WTC11 (cell line): ENCODE data around the gene COL26A1. TPM values are rescaled to one million over a fixed set of nuclear protein-coding genes. Genes with fewer than 3 reads are reported as not detected.

Experiments used
- ATAC-seq: fragments of 200-7000 bp; cut with Tn5 transposase; 2 replicates; pipeline ENCODE4 v1.10.0; 2021; ENCODE audit warnings: mild to moderate bottlenecking, moderate library complexity
- CTCF ChIA-PET: fragments of 300-600 bp; sonication (Branson Sonifier 250); formaldehyde crosslinking; loops from one replicate; lab custom pipeline; 2021; ENCODE audit warnings: antibody characterized with exemption; lab: Charles Lee
- POLR2A ChIA-PET: fragments of 350-600 bp; sonication (Branson Sonifier 250); formaldehyde crosslinking; loops from one replicate; lab custom pipeline; 2021; ENCODE audit warnings: antibody characterized with exemption; lab: Charles Lee
- DNase-seq: peaks from one replicate; pipeline ENCODE4 v3.0.0; 2021; ENCODE audit warnings: low spot score
- H3K27ac Mint-ChIP-seq: 2 replicates; pipeline ENCODE4 v1.8.0; 2021; ENCODE audit warnings: mixed read lengths
- H3K27me3 Mint-ChIP-seq: 2 replicates; pipeline ENCODE4 v1.8.0; 2021; ENCODE audit warnings: low read depth, mild to moderate bottlenecking, moderate library complexity, mixed read lengths
- H3K36me3 Mint-ChIP-seq: 2 replicates; pipeline ENCODE4 v1.8.0; 2021; ENCODE audit warnings: mixed read lengths
- H3K4me1 Mint-ChIP-seq: 2 replicates; pipeline ENCODE4 v1.8.0; 2022; ENCODE audit warnings: mixed read lengths
- H3K4me3 Mint-ChIP-seq: 2 replicates; pipeline ENCODE4 v1.8.0; 2021; ENCODE audit warnings: mild to moderate bottlenecking, moderate library complexity, mixed read lengths
- H3K9me3 Mint-ChIP-seq: 2 replicates; pipeline ENCODE4 v1.8.0; 2021; ENCODE audit warnings: mixed read lengths
- ATF1 ChIP-seq: sonication (generic); formaldehyde crosslinking; IDR thresholded peaks from 2 replicates; pipeline ENCODE4 v1.8.1; 2023; ENCODE audit warnings: mild to moderate bottlenecking, moderate library complexity, missing genetic modification reagents
- CDX4 ChIP-seq: fragments of 250-450 bp; sonication (Bioruptor Pico); IDR thresholded peaks from 2 replicates; pipeline ENCODE4 v1.9.0; 2021; ENCODE audit warnings: moderate library complexity, mild to moderate bottlenecking, inconsistent platforms, borderline replicate concordance
- E2F1 ChIP-seq: sonication (generic); formaldehyde crosslinking; IDR thresholded peaks from 2 replicates; pipeline ENCODE4 v1.8.0; 2022; ENCODE audit warnings: mild to moderate bottlenecking, missing genetic modification reagents
- ESRRA ChIP-seq: sonication (generic); formaldehyde crosslinking; IDR thresholded peaks from 2 replicates; pipeline ENCODE4 v1.8.1; 2022; ENCODE audit warnings: mild to moderate bottlenecking, missing genetic modification reagents, borderline replicate concordance
- FOXP4 ChIP-seq: sonication (generic); formaldehyde crosslinking; IDR thresholded peaks from 2 replicates; pipeline ENCODE4 v1.8.0; 2022; ENCODE audit warnings: mild to moderate bottlenecking, missing genetic modification reagents
- GABPB1 ChIP-seq: sonication (generic); formaldehyde crosslinking; IDR thresholded peaks from 2 replicates; pipeline ENCODE4 v1.8.1; 2023; ENCODE audit warnings: mild to moderate bottlenecking, missing genetic modification reagents
- MYBL2 ChIP-seq: sonication (generic); formaldehyde crosslinking; IDR thresholded peaks from 2 replicates; pipeline ENCODE4 v1.8.1; 2023; ENCODE audit warnings: mild to moderate bottlenecking, moderate library complexity, missing genetic modification reagents
- RELA ChIP-seq: sonication (generic); formaldehyde crosslinking; IDR thresholded peaks from 2 replicates; pipeline ENCODE4 v1.8.1; 2022; ENCODE audit warnings: missing genetic modification reagents, mild to moderate bottlenecking, borderline replicate concordance
- SMAD4 ChIP-seq: sonication (generic); formaldehyde crosslinking; IDR thresholded peaks from 2 replicates; pipeline ENCODE4 v1.8.0; 2022; ENCODE audit warnings: mild to moderate bottlenecking, missing genetic modification reagents
- SP1 ChIP-seq: sonication (generic); formaldehyde crosslinking; conservative IDR thresholded peaks from 2 replicates; pipeline ENCODE4 v1.8.1; 2022; ENCODE audit warnings: missing genetic modification reagents
- USF1 ChIP-seq: sonication (generic); formaldehyde crosslinking; IDR thresholded peaks from 2 replicates; pipeline ENCODE4 v1.8.0; 2022; ENCODE audit warnings: mild to moderate bottlenecking, missing genetic modification reagents
- ZNF121 ChIP-seq: sonication (generic); formaldehyde crosslinking; IDR thresholded peaks from 2 replicates; pipeline ENCODE4 v1.8.0; 2023; ENCODE audit warnings: missing genetic modification reagents
- ZNF219 ChIP-seq: sonication (generic); formaldehyde crosslinking; IDR thresholded peaks from 2 replicates; pipeline ENCODE4 v1.8.0; 2023; ENCODE audit warnings: missing genetic modification reagents, mild to moderate bottlenecking, borderline replicate concordance
- ZNF232 ChIP-seq: sonication (generic); formaldehyde crosslinking; IDR thresholded peaks from 2 replicates; pipeline ENCODE4 v1.8.0; 2022; ENCODE audit warnings: mild to moderate bottlenecking, missing genetic modification reagents
- ZNF263 ChIP-seq: sonication (generic); formaldehyde crosslinking; IDR thresholded peaks from 2 replicates; pipeline ENCODE4 v1.8.1; 2022; ENCODE audit warnings: low read depth, mild to moderate bottlenecking, moderate library complexity, missing genetic modification reagents
- ZNF416 ChIP-seq: fragments of 250-450 bp; sonication (Bioruptor Pico); IDR thresholded peaks from 2 replicates; pipeline ENCODE4 v1.9.0; 2021; ENCODE audit warnings: mild to moderate bottlenecking, inconsistent platforms
- total RNA-seq: library from RNA; stranded (reverse); gene quantifications from 3 replicates; pipeline ENCODE4 v1.2.3, GENCODE V29; 2021
- TF ChIP-seq, protein P1 (sequence below): sonication (generic); formaldehyde crosslinking; IDR thresholded peaks from 2 replicates; pipeline ENCODE4 v1.8.1; 2023; ENCODE audit warnings: mild to moderate bottlenecking, moderate library complexity, missing genetic modification reagents

The COL26A1 gene
- total RNA-seq, 1 experiment from 2014 or later, result 64.4 TPM

DNA sequence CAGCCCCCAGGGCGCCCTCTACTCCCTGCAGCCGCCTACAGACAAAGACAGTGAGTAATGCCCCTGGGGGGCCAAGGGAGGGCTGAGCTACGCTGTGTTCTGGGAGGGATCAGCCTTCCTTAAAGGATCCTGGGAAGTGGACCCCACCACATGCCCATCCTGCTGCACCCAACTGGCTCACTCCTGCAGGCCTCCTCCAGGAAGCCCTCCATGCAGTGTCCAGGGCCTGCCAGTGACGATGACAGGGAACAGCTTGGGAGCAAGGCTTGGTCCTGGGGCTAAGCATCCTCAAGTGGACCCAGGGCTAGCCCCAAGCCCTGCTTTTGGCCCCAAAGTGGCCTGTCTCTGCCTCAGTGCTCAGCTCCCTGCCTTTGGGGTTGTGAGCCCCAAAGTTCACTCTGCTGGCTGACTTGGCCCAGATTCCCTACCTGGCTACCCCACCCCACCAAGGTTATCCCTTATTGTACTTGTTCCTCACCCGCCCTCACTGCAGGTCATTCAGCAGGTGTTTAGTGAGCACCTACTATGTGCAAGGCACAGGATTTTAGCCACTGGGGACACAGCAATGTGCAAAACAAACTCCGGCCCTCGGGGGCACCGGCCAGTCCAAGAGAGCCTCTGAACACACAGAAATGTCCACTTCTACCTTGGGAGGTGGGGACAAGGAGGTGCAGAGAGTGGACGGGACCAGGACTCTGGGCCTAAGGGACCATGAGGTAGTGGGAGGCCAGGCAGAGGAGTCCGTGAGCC is 182.9 kb downstream of the COL26A1 start (continued):
- TF ChIP-seq FOXP4, result no peak

DNA sequence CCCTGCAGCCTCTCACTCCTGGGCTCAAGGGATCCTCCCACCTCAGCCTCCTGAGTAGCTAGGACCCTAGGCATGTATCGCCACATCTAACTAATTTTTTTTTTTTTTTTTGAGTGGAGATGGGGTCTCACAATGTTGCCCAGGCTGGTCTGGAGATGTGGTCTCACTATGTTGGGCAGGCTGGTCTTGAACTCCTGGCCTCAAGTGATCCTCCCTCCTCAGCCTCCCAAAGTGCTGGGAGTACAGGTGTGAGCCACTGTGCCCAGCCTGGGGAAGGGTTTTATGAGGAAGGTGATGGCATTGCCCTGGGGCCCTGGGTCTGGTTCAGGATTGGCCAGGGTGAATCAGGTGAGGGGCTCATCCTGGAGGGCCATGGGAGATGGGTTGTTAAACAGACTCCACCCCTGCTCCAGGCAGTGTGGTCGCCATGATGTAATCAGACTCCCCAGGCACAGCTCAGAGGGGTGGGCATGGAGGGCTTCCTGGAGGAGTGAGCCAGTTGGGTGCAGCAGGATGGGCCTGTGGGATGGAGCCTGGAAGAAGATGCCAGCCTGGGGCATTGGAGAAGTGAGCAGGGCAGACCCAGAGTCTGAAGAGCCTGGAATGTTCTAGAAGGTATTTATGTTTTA is 183.7 kb downstream of the COL26A1 start:
- TF ChIP-seq ZNF121 (CRISPR knock-in tag) (peak; percentile 89), RELA (no peak)
- no peak for ATAC-seq
- Mint-ChIP-seq H3K27me3 (no peaks in the 10 kb centered on the region), H3K4me3 (no peak overlapping the region), H3K4me1 (peaks cover 4% of the 10 kb centered on the region; the same call in 1 of the 2 replicates), H3K9me3 (no peaks in the 10 kb centered on the region), H3K27ac (peak overlapping the region; percentile 26; the same call in 1 of the 2 replicates), H3K36me3 (peaks cover 15% of the 10 kb centered on the region)
- DNase-seq, result no peak
- ChIA-PET CTCF (interaction anchor here (0.5 kb wide), 1 partner anchor 9 kb away, joined by 3 read pairs; no protein-coding TSS in a partner anchor), POLR2A (no interaction called here)

DNA sequence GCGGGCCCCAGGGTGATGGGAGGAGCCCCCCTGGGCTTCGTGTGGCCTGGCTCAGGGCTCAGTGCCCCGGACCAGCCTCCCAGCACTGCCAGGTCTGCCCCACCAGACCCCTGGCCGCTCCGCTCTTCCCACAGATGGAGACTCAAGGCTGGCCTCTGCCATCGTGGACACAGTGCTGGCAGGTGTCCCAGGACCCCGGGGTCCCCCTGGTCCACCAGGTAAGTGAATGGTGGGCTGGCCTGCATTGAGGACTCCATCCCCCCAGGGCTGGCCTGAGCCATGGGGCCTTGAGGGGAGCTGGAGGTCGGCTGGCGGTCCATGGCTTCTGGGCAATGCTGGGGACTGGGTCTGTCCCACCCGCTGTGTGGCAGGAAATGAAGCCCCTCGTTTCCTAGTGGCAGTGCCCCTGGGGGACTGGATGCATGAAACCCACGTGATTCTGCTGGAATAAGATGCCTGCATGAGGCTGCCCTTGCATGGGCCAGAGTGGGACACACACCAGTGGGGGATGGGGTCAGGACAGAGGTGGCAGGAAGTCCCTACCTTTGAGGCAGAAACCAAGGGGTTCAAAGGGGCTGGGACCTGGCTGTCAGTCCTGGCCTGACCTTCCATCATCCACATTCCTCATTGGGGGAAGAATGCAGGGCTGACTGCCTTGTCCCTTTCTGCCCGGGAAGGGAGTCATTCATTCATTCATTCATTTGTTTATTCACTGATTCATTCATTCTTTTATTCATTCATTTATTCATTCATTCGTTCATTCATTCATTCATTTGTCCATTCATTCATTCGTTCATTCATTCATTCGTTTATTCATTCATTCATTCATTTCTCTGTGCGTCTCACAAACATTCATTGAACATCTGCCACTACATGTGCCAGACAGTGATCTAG is 184.6 kb downstream of the COL26A1 start:
- peaks cover 17% of the 10 kb centered on the region for H3K36me3 Mint-ChIP-seq
- no peak overlapping the region for H3K4me3 Mint-ChIP-seq
- H3K9me3 Mint-ChIP-seq, result no peaks in the 10 kb centered on the region
- DNase-seq, result no peak
- no peaks in the 10 kb centered on the region for H3K27me3 Mint-ChIP-seq
- TF ChIP-seq SMAD4 (CRISPR knock-in tag) (no peak), ESRRA (no peak), ZNF232 (CRISPR knock-in tag) (no peak), ZNF416 (CRISPR knock-in tag) (no peak), ZNF263 (no peak), E2F1 (no peak)
- TF ChIP-seq, protein P1, sequence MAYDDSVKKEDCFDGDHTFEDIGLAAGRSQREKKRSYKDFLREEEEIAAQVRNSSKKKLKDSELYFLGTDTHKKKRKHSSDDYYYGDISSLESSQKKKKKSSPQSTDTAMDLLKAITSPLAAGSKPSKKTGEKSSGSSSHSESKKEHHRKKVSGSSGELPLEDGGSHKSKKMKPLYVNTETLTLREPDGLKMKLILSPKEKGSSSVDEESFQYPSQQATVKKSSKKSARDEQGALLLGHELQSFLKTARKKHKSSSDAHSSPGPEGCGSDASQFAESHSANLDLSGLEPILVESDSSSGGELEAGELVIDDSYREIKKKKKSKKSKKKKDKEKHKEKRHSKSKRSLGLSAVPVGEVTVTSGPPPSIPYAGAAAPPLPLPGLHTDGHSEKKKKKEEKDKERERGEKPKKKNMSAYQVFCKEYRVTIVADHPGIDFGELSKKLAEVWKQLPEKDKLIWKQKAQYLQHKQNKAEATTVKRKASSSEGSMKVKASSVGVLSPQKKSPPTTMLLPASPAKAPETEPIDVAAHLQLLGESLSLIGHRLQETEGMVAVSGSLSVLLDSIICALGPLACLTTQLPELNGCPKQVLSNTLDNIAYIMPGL, result no peak
- CTCF ChIA-PET, result interaction anchor here (0.5 kb wide), 1 partner anchor 9 kb away, joined by 3 read pairs; no protein-coding TSS in a partner anchor
- no peak overlapping the region for H3K27ac Mint-ChIP-seq
- POLR2A ChIA-PET, result interaction anchor here (0.5 kb wide), 1 partner anchor 110 kb away, joined by 3 read pairs; no protein-coding TSS in a partner anchor
- ATAC-seq, result no peak
- peaks cover 4% of the 10 kb centered on the region; the same call in 1 of the 2 replicates for H3K4me1 Mint-ChIP-seq

GRCh38 chr7:101547916-101548661 is 185.4 kb downstream of the COL26A1 start:
- Mint-ChIP-seq H3K9me3 (no peaks in the 10 kb centered on the region), H3K4me1 (no peaks in the 10 kb centered on the region), H3K27ac (no peak overlapping the region), H3K27me3 (no peaks in the 10 kb centered on the region), H3K36me3 (peaks cover 17% of the 10 kb centered on the region), H3K4me3 (no peak overlapping the region)
- ATAC-seq (no peak), DNase-seq (peak; percentile 4)
- POLR2A ChIA-PET, result interaction anchor here (0.5 kb wide), 1 partner anchor 110 kb away, joined by 3 read pairs; no protein-coding TSS in a partner anchor
- CTCF ChIA-PET, result interaction anchor here (0.6 kb wide), 1 partner anchor 260 kb away, joined by 4 read pairs; no protein-coding TSS in a partner anchor
- TF ChIP-seq CDX4 (CRISPR knock-in tag), result no peak
- no peak for TF ChIP-seq SP1 (CRISPR knock-in tag)
- no peak for TF ChIP-seq GABPB1
- TF ChIP-seq ATF1 (CRISPR knock-in tag), result no peak
- TF ChIP-seq USF1 (CRISPR knock-in tag), result no peak
- TF ChIP-seq MYBL2 (CRISPR knock-in tag), result no peak
- no peak for TF ChIP-seq ZNF219
- TF ChIP-seq ESRRA, result no peak
- TF ChIP-seq FOXP4, result no peak
